BE2C (cell line): ENCODE measurements around the gene EML6.

Source experiments
- DNase-seq: peaks from one replicate; pipeline ENCODE4 v3.0.0-alpha.2; 2020
- H3K27me3 ChIP-seq: fragments of 250-450 bp; sonication (Bioruptor Pico); 2 replicates; pipeline ENCODE4 v1.5.1; 2020; ENCODE audit warnings: mild to moderate bottlenecking
- H3K36me3 ChIP-seq: fragments of 250-450 bp; sonication (Bioruptor Pico); 2 replicates; pipeline ENCODE4 v1.5.1; 2020; ENCODE audit warnings: mild to moderate bottlenecking
- H3K4me1 ChIP-seq: fragments of 250-450 bp; sonication (Bioruptor Pico); 2 replicates; pipeline ENCODE4 v1.5.1; 2020
- H3K4me3 ChIP-seq: 2 replicates; pipeline ENCODE4 v1.5.1; 2011; ENCODE audit warnings: low read depth, low read length
- H3K9me3 ChIP-seq: fragments of 250-450 bp; sonication (Bioruptor Pico); 2 replicates; pipeline ENCODE4 v1.5.1; 2020
- TF ChIP-seq, protein P1 (sequence below): IDR thresholded peaks from 2 replicates; pipeline ENCODE4 v1.5.1; 2012; ENCODE audit warnings: mild to moderate bottlenecking, low read depth, low read length

The EML6 gene

DNA sequence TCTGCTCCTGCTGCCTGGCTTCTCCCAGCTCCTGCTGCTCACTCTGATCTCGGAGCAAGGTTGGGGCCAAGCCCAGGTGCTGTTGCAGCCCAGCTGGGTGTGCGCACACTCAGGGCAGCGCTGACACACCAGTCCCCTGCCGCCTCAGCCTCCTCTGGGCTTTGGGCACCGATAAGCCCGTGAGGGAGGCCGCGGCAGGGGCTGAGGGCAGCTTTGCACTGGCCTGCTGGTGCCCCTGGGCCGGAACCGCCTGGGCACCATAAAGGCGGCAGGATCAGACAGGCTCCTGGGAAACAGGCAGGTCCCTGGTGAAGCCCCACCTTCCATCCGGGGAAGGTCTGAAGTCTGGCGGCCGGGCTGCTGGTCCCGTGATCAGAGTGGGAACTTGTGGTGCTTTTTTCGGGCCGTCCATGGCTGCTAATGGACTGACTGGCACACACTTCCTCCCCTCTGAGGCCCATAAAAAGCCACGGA, 14.1 kb upstream of the EML6 start:
- no peak for DNase-seq
- Histone ChIP-seq H3K36me3 (no peaks in the 10 kb centered on the region), H3K9me3 (no peaks in the 10 kb centered on the region), H3K4me1 (peaks cover 2% of the 10 kb centered on the region; the same call in 1 of the 2 replicates), H3K4me3 (no peak overlapping the region; the same call in 1 of the 2 replicates), H3K27me3 (no peaks in the 10 kb centered on the region)
- TF ChIP-seq, protein P1, sequence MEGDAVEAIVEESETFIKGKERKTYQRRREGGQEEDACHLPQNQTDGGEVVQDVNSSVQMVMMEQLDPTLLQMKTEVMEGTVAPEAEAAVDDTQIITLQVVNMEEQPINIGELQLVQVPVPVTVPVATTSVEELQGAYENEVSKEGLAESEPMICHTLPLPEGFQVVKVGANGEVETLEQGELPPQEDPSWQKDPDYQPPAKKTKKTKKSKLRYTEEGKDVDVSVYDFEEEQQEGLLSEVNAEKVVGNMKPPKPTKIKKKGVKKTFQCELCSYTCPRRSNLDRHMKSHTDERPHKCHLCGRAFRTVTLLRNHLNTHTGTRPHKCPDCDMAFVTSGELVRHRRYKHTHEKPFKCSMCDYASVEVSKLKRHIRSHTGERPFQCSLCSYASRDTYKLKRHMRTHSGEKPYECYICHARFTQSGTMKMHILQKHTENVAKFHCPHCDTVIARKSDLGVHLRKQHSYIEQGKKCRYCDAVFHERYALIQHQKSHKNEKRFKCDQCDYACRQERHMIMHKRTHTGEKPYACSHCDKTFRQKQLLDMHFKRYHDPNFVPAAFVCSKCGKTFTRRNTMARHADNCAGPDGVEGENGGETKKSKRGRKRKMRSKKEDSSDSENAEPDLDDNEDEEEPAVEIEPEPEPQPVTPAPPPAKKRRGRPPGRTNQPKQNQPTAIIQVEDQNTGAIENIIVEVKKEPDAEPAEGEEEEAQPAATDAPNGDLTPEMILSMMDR, result no peak

DNA sequence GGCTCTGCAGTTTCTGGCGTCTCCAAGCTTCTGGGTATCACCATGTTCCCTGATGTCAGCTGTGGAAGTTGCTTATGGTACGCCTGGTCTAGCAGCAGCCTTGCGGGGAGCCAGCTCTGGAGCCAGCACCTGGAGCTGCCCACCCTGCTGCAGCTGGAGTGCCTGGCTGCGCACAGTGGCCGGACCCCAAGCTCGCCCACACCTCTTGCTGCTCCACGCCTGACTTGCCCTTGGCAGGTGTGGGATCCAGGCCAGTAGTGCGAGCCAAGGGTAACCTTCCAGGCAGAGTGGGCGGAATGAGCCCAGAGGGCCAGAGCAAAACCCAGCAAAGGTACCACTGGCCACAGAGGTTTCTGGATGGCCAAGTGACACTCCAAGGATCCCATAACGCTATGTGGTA, 13.2 kb upstream of the EML6 start:
- no peaks in the 10 kb centered on the region for H3K9me3 ChIP-seq
- DNase-seq, result no peak
- H3K27me3 ChIP-seq, result no peaks in the 10 kb centered on the region
- H3K4me3 ChIP-seq, result no peak overlapping the region
- H3K4me1 ChIP-seq, result peaks cover 2% of the 10 kb centered on the region; the same call in 1 of the 2 replicates
- no peaks in the 10 kb centered on the region for H3K36me3 ChIP-seq
- TF ChIP-seq, protein P1, result no peak

DNA sequence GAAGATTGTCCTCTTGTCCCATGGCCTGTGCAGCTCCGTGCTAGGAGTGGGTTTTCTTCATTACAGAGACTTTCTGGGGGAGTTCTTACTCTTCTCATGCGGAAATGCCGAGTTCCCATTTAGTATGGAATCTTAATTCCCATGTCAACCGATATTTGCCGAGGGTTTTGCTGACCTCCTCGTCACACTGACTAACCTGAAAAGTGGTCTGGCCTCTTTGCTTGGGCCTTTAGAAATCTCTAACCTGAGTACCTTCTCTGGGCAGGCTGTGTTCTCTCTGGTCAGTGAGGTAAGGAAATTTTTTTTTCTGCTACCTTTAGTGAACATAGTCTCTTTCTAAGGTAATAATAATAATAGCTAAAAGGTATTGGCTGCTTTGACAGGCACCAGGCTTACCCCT, 10.9 kb upstream of the EML6 start:
- Histone ChIP-seq H3K36me3 (no peaks in the 10 kb centered on the region), H3K4me1 (peaks cover 2% of the 10 kb centered on the region; the same call in 1 of the 2 replicates), H3K4me3 (no peak overlapping the region), H3K27me3 (no peaks in the 10 kb centered on the region), H3K9me3 (no peaks in the 10 kb centered on the region)
- TF ChIP-seq, protein P1, result no peak
- DNase-seq, result no peak

DNA sequence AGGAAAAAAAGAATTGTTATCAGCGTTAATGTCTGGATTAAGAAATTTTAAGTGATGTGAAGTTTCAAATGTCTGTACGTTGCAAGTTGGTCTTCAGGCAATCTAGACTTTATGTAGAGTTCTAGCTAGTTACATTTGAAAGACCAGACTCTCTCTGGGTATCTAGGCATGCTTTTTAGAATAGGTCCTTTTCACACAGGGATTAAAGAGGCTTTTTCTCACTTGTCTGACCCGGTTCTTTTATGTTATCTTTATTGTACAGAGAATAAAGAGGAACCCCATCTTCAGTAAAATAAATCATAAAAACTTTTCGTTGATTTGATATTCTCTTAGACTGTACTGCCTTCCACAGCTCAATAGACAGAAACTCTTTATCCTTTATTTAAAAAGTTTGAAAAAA, 8.5 kb upstream of the EML6 start:
- H3K4me1 ChIP-seq, result no peaks in the 10 kb centered on the region
- TF ChIP-seq, protein P1, result no peak
- no peaks in the 10 kb centered on the region for H3K36me3 ChIP-seq
- no peaks in the 10 kb centered on the region for H3K9me3 ChIP-seq
- no peak for DNase-seq
- no peak overlapping the region for H3K4me3 ChIP-seq
- H3K27me3 ChIP-seq, result no peaks in the 10 kb centered on the region

DNA sequence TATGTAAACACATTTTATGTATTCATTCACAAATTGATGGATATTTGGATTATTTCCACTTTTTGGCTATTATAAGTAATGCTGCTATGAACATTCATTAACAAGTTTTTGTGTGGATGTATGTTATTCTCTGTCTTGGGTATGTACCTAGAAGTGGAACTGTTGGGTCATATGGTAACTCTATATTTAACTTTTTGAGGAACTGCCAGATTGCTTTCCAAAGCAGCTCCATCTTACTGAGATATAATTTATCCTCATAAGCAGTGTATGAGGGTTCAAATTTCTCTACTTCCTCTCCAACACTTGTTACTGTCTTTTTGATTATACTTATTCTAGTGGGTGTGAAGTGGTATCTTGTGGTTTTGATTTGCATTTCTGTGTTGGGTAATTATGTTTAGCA, 7.1 kb upstream of the EML6 start:
- no peaks in the 10 kb centered on the region for H3K4me1 ChIP-seq
- no peaks in the 10 kb centered on the region for H3K36me3 ChIP-seq
- H3K4me3 ChIP-seq, result no peak overlapping the region
- TF ChIP-seq, protein P1, result no peak
- H3K27me3 ChIP-seq, result no peaks in the 10 kb centered on the region
- no peaks in the 10 kb centered on the region for H3K9me3 ChIP-seq
- no peak for DNase-seq

DNA sequence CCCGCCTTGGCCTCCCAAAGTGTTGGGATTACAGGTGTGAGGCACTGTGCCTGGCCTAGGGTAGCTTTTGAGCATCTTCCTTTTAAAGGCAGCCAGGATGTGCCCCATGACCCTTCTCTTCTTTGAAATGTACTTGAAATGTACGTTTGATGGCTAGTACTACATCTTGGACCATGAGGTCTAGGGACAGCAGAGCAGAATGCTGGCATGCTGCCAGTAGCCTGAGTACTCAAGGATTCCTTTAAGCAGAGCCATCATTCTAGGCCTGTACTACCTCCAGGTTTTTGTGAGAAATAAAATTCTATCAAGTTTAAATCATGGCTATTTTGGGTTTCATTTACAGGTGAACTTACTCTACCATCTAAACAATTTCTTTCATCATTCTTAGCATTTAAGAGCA, 2.9 kb upstream of the EML6 start:
- H3K9me3 ChIP-seq, result no peaks in the 10 kb centered on the region
- H3K4me3 ChIP-seq, result no peak overlapping the region
- H3K36me3 ChIP-seq, result no peaks in the 10 kb centered on the region

More for the DNA sequence above, 2.9 kb upstream of the EML6 start:
- no peaks in the 10 kb centered on the region for H3K27me3 ChIP-seq
- no peaks in the 10 kb centered on the region for H3K4me1 ChIP-seq
- TF ChIP-seq, protein P1, result no peak
- DNase-seq, result no peak
